IPS DF 19.7 (cell line): ENCODE results near the gene MXRA8.
"Not testable (repeated sequence)": the region's sequence is repeated elsewhere in the genome, so short reads cannot be mapped to it uniquely, and the experiment has no call there.

Experiments used
- DNase-seq: peaks from one replicate; pipeline ENCODE4 v3.0.0-alpha.2; 2013; ENCODE audit warnings: low read depth, low spot score

Gene MXRA8

DNA sequence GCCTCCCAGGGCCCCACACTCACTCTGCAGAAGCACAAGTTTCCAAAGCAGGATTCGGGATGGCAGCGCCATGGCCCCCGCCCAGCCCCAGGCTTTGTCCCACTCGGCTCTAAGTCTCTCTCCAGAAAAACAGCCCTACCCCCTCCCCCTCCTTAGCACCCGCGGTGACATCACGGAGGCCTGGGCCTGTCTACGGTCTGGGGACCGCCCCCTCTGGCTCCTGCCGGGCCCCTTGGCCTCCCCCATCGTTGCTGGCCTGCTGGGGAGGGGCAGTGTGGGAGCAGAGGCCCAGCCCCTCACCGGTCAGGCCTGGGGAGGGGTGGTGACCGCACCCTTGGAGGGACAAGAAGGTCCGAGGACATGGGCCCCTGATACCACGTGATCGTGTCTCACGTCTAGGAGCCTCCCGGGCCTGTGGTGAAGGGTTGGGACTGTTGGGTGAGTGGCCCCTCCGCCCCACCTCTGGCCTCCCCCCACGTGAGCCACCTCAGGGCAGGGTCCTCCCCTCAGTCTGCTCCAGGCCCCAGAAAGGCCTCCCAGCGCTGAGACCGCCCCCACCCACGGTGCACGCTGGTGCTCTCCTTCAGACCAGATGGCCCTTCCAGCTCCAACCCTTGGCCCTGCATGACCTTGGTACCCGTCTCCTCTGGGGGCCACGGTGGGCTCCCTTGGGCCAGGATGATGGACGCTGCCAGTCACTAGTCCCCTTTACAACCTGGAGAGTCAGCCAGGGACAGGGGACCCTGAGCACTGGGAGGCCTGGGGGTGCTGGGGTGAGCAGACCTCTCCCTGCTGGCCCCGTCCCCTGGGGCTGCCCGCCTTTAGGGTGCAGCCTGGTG is at the start of gene MXRA8:
MXRA8 (minus strand) TSS at position 123 of the 839 bp plus-strand sequence; CDS start at position 72, 51 bp downstream.
- DNase-seq: no peak

- no peak for DNase-seq
These were observed 49.4 kb upstream of the MXRA8 start for GRCh38 chr1:1407636-1408318.

DNA sequence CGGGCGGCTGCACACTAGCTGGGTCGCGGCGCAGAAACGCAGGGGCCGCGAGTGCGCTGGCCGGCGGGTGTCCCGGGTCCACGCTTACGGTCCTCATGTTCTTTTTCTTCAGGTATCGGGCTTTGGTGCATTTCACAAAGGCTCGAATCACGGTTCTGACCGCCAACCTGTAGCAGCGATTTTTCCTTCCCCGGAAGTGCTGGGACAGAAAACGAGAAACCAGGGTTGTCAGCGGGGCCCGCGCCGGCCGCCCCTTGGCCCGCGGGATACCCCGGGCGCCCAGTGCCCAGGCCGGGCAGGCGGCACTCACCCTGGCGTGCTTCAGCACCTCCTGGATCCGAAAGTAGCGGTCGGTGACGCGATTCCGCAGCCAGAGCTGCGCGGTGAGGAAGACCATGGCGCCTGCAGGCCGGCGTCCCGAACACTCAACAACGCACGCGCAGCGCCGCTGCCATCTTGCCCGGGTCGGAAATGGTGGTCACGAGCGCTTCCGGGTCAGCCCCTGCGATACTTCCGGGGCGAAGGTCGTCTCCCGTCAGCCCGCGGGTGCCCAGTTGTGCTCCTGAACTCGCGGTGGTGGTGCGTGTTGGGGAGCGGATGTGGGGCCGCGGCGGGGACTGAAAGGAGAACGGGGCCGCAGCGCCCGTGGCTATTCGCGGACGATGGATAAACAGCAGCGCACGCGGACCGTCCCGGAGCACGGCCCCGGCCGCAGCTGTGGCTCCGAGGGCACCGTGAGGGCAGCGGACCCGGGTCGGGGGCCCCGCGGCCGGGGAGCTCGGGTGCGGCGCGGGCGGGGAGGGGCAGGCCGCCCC is 48.7 kb upstream of the MXRA8 start, which contains the start of gene MRPL20:
MRPL20 (minus strand) TSS at position 473 of the 815 bp plus-strand sequence; CDS start at position 397, 76 bp downstream.
- DNase-seq: peak; percentile 59

- no peak for DNase-seq
These were observed 47.9 kb upstream of the MXRA8 start for GRCh38 chr1:1406101-1406820.

DNA sequence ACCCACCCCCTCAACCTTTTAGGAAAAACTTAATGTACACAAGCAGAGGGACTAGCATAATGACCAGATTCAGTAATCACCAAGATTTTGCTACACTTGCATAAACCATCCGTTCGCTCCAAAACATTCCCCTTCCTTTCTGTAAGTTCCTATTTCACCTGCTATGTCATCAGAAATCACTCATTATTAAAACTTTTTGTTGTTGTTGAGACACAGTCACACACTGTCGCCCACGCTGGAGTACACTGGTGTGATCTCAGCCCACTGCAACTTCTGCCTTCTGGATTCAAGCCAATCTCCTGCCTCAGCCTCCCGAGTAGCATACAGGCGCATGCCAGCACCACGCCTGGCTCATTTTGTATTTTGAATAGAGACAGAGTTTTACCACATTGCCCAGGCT is 45.3 kb upstream of the MXRA8 start:
- DNase-seq: no peak

DNA sequence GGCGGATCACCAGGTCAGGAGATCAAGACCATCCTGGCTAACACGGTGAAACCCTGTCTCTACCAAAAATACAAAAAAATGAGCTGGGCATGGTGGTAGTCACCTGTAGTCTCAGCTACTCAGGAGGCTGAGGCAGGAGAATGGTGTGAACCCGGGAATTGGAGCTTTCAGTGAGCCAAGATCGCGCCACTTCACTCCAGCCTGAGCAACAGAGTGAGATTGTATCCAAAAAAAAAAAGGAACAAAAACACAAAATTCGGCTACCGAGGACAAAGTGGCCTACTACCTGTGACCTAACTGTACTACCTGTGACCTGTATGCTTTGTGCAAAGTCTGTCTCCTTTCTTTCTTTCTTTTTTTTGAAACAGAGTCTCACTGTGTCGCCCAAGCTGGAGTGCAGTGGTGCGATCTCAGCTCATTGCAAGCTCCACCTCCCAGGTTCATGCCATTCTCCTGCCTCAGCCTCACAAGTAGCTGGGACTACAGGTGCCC is 44.6 kb upstream of the MXRA8 start:
- not testable (repeated sequence) for DNase-seq

DNA sequence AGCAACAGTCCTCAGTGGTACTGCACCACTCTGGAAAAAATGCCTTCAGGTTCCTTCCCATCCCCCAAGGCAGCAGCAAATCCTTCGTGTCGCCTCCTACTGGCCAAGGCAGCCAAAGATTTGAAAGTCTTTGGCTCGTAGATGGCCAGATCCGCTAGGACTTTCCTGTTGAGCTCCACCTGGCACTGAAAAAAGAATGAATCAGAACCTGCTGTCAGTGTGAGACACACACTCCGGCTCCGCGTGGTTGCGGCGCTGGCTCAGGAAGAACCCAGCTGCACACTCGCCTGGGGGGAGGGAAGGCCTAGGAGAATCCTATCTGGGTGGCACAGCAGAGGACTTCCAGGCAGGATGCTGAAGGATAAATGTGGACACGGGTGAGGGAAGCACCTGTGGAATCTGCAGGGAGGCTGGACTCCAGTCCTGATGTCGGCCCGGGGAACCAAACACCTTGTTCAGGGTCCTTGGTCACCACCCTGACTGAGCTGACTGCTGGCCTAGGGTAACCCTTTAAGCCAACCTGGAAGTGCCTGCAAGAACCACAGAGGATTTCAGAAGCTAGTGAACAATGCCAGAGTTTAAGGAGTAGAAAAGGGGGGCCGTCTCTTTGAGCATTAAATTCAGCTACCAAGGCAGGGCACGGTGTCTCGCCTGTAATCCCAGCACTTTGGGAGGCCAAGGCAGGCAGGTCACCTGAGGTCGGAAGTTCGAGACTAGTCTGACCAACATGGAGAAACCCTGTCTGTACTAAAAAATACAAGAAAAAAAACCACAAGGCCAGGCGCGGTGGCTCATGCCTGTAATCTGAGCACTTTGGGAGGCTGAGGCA is 43.9 kb upstream of the MXRA8 start:
- DNase-seq: no peak

- no peak for DNase-seq
These were observed 43.2 kb upstream of the MXRA8 start for GRCh38 chr1:1401457-1402010.

DNA sequence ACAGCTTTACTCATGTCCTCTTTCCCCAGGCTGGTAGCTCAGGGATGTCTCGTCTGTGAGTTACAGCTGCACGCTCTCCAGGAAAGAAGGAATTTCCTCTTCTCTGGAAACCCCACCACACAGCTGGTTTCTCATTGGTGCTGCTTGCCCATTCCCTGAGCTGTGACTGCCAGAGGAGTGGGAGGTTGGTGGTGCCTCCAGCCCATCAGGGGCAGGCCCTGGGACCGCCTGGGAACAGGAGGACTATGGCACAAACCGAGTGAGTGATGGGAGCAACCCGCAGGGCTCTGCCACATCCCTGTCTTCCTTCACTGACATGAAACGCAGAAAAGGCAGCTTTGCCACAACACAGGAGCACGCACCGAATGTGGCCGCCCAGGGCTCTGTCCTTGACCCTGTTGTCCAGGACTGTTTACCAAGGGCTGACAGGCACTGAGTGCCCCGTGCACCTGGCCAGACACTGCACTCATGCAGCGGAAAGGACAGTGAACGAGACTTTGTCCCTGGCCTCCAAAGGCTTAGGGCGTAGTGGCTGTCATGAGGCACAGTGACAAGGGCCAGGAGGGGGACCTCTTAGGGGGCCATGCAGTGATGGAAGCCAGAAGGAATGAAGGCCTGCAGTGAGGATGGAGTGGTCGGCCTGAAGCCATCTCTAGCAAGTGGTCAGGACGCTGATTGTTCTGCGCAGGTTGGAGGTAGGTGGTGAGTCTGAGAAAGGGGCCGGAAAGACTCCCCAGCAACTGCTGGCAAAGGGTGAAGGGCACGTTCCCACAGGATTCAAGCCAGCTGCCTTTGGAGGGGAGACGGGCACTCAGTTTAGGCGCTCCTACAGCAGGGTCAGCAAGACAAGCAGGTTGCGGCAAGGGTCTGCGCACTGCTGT is 42.5 kb upstream of the MXRA8 start:
- DNase-seq: no peak

- no peak for DNase-seq
These were observed 41.7 kb upstream of the MXRA8 start for GRCh38 chr1:1399872-1400575.

DNA sequence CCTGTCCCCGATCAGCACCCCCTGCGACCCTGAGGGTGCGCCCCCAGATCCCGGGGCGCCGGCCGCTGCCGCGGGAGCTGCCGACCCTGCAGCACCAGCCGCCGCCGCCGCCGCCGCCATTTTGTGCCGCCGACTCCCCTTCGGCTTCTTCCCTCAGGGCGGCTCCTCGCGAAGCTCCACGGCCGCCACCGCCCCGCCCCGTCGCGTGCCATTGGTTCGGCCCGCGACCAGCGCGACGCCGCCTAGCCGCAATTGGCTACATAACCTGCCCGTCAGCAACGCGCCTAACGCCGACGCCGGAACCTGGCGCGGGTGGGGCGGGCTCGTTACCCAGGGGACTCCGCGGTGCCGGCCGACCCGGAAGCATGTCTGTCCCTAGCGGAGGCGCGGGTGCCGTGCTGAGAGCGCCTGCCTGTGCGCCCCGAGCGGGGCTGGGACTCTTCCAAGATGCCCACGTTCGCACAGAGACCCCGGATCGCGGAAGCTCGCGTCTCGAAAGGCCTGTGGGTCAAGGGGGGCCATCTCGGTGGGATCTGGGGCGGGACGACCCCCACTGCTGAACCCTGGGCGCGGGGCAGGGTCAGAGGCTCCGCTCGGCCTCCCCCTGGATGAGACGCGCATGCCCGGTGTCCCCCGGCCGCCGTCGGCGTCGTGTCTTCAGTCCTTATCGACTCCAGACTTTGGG is 41.0 kb upstream of the MXRA8 start, which contains the start of gene CCNL2:
CCNL2 (minus strand) TSS at position 149 of the 685 bp plus-strand sequence; CDS start at position 120, 29 bp downstream.
- DNase-seq: peak; percentile 82

DNA sequence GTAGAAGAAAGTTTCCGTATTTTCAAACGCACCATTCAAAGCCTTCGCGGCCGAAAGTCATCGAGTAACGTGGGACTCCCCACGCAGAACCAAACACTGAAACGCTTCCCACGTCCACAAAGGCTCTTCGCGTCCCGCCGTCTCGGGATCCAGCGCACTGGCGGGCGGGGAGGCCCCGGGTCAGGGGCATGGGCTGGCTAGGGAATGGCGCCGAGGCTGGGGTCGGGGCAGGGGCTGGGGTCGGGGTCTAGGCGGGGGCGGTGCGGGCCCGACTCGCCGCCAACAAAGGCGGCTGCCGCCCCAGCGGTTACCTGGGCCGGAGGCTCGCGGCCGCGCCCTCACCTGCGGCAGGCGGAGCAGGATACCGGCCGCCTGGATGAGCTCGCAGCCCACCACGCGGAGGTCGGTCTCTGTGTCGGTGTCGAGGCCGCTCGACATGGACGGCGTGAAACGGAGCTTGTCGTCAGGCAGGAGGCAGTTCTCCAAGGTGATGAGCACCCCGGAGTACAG is 40.4 kb upstream of the MXRA8 start:
- DNase-seq: no peak

DNA sequence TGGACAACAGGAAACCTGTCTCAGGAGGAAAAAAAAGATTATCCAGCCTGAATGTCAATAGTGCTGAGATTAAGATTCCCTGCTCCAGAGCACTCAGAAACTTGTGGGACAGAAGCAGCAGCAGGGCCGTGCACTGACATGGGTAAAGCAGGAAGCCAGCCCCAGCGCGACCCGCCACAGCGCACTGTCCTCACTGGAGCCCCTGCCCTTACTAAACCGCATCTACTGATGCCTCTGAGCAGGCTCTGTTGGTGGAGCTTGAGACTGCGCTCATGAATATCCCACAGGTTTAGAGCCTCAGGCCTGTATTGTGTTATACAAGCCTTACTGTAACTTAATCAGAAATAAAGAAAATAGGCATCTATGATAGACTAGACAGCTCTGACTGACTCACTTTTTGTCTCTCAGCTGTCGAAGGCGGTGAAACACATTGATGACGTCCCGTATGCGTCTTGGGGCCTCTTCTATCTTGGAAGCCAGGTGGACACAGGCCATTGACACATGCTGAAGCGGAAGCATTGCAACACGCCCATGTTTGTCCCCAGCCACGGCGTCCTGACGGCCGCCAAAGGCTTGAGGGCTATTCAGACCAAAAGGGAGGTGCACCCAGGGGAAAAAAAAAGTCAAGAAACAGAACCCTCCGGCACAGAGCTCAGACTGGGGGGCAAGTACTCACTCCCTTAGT is 39.6 kb upstream of the MXRA8 start:
- no peak for DNase-seq

- no peak for DNase-seq
These were observed 36.8 kb upstream of the MXRA8 start for GRCh38 chr1:1395166-1395565.

- DNase-seq: no peak
These were observed 35.8 kb upstream of the MXRA8 start for GRCh38 chr1:1394116-1394515.

- DNase-seq: no peak
These were observed 35.1 kb upstream of the MXRA8 start for GRCh38 chr1:1393428-1393827.

GRCh38 chr1:1393014-1393413 is 34.7 kb upstream of the MXRA8 start:
- no peak for DNase-seq
